GM18867 (cell line): ENCODE data around the gene HIKESHI.
"Not testable (repeated sequence)": the region's sequence is repeated elsewhere in the genome, so short reads cannot be mapped to it uniquely, and the experiment has no call there.

Experiments
- ATAC-seq: cut with Tn5 transposase; IDR thresholded peaks from one replicate; pipeline ENCODE4 v1.9.1; 2021; ENCODE audit warnings: mild to moderate bottlenecking, moderate library complexity; ENCODE audit not compliant: unreplicated experiment

HIKESHI gene

DNA sequence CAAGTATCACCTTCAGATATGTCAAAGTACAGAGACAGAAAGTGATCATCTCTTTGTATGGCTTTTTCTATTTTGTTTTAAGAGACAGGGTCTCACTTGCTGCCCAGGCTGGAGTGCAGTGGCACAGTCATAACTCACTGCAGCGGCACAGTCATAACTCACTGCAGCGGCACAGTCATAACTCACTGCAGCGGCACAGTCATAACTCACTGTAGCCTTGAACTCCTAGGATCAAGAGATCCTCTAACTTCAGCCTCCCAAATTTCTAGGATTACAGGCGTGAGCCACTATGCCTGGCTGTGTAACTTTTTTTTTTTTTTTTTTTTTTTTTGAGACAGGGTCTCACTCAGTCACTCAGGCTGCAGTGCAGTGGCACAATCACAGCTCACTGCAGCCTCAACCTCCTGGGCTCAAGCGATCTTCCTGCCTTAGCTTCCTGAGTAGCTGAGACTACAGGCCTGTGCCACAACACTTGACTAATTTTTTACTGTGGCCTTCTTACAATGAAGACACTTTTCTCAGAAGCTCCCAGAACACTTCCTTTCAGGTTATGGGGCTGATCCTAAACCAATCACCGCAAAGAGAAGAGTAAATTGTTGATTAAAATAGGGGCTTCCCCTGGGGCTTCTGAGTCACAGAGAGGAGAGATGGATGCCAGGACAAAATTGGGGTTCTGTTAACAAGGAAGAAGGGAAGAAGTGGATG lies 9.0 kb upstream of the HIKESHI start:
- peak; percentile 69 for ATAC-seq

DNA sequence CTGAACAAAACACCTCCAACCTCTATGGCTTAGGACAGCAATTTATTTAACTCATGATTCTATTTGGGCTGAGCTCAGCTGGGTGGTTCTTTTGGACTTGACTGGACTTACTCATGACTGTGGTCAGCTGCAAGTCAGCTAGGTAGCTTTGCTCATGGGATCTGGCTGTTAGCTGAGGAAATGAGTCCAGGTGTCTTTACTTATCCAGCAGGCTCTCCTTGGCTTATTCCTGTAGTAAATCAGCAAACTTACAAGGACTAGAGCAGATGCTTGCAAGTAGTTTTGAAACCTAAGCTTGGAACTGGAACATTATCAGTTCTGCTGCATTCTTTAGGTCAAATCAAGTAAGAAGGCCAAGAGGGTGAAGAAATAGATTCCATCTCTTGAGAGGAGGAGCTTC lies 8.0 kb upstream of the HIKESHI start:
- ATAC-seq, result no peak

DNA sequence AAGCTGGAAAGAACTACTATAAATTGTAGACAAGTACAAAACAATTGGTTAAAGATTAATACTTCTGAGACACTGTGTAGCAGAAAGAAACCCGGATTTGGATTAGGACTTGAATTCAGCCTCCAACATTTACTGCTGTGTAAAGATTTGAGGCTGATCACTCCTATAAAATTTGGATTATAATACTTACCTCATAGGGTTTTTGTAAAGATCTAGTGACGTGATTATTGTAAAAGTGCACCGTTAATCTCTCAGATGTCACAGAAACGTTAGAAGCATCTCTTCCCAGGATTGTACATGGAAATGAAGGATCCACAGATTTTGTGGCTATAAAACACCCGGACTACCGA lies 323 bp upstream of the HIKESHI start:
- no peak for ATAC-seq

DNA sequence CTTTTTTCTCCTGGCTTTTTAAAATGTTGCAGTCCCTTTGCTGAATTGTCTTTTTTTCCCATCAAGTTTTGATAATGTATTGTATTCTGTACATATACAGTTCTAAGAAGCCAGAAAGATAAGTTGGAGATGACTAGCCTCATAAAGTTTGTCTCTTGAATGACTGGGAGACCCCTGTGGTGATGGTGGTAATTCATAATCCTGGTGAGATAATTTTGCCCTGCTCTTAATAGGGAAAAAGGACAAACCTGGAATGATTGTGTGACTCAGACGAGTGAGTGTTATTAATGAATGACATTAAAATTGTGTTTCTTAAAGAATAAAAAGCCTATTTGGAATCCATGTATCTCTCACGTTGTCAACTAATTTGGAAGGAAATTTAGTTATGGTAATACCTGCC lies 1.2 kb downstream of the HIKESHI start:
- no peak for ATAC-seq

DNA sequence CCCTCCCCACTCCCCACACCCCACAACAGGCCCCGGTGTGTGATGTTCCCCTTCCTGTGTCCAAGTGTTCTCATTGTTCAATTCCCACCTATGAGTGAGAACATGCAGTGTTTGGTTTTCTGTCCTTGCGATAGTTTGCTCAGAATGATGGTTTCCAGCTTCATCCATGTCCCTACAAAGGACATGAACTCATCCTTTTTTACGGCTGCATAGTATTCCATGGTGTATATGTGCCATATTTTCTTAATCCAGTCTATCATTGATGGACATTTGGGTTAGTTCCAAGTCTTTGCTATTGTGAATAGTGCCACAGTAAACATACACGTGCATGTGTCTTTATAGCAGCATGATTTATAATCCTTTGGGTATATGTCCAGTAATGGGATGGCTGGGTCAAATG lies 6.7 kb downstream of the HIKESHI start:
- ATAC-seq, result not testable (repeated sequence)

DNA sequence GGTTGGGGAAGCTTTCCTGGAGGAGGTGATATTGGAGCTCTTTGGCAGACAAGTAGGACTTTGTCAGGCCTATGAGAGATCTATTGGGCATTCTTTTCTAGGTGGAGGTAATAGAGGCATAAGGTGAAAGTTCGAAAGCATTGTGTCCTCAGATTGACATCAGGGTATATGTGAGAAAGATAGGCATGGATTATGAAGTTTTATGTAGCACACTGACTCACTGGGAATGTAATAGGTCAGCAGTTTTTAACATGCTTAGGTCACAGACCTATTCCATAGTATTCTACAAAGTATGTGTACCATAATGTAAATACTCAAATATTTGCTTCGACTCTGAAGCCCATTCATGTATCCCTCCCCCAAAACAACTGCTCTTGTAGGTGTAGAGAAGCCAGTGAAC lies 11.8 kb downstream of the HIKESHI start:
- no peak for ATAC-seq

DNA sequence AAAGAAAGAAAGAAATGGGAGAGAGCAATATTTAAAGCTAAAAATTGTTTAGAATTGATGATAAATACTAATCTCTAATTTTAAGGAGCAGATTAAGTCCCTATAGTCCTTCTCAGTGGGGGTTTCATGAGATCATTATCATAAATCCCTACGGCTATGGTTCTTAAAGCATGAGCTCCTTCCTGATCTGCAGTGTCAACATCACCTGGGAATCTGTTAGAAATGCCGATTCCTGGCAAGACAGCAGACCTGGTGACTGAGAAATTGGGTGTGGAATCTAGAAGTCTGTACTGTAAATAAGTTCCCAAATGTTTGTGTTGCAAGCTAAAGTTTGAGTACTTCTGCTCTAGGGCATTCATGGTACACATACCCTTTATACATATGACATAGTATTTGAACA lies 12.6 kb downstream of the HIKESHI start:
- no peak for ATAC-seq

DNA sequence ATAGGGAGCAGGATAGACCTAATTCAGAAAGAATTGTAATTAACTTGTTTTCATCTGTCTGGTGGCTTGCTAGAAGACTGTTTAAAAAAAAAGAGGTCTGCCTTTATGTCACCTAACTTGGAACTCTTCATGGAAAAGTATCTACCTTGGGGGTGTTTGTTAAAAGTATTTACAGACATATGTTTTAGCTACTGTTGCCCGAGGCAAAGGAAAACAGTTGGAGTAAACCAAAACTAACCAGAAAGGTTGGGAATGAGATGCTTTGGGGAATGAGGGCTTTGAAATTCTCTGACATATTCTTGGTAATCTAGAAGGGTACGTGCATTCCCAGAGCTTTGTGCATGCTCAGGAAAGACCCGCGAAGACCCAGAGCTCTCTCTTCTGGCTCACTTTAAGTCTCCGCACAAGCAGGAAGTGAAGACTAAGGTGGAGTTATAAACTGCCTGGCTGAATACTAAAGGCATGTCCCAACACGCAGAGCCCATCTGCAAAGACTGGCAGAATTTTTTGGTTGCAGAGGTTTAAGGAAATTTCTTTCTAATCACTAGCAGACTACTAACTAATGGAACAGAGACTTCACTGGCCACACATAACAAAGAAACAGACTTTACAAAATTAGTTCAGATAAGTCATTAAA lies 33.2 kb downstream of the HIKESHI start:
- ATAC-seq, result no peak

DNA sequence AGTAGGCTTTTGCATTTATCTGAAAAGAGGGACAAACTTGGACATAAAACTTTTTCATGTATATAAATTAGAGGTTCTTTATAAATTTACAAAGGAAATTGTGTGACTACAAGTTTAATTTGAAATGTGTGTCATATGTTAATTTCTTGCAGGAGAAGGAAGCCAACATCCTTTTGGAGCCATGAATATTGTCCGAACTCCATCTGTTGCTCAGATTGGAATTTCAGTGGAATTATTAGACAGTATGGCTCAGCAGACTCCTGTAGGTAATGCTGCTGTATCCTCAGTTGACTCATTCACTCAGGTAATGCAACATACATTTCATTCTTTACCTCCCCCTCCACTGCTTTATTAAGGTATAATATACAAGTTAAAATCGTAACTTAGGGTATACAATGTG lies 35.2 kb downstream of the HIKESHI start:
- ATAC-seq, result no peak

DNA sequence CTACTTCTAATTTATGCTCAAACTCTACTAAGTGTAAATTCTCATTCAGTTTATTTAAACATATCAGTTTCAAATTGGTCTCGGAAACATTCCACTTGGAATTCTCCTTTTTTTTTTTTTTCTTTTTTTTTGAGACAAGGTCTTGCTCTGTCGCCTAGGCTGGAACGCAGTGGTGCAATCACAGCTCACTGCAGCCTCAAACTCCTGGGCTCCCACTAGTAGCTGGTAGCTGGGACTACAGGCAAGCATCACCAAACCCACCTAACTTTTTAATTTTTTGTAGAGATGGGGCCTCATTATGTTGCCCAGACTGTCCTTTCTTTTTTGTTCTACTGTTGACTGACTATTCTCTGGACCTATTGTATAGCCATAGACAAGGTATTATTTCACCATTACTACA lies 39.3 kb downstream of the HIKESHI start:
- no peak for ATAC-seq

DNA sequence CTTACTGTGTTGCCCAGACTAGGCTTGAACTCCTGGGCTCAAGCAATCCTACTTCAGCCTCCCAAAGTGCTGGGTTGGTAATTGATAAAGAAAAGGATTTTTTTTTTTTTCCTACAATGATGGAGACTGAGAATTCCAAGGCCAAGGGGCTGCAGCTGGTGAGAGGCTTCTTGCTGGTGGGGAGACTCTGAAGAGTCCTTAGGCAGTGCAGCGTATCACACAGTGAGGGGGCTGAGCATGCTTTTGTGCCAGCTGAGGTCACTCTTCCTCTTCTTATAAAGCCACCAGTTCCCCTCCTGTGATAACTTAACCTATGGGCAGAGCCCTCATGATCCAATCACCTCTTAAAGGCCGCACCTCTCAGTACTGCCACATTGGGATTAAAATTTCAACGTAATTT lies 44.5 kb downstream of the HIKESHI start:
- no peak for ATAC-seq

DNA sequence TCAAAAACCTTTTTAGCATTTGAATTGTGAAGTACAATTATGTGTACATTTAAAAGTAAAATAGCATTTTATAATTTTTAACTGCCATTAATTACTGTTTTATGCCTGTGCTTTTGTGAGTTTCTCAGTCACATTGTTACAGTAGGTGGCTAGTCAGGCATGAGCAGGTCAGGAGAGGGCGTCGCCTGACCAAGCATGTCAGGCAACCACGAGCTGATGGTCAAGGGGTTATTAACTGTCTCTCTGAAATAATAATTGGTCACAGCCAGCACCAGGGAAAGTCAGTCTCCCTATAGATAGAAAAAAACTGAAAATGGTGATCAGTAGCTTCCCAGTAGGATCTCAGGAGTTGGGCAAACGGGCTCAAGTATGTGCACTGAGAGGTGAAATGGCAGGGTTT lies 53.2 kb downstream of the HIKESHI start:
- ATAC-seq, result no peak

DNA sequence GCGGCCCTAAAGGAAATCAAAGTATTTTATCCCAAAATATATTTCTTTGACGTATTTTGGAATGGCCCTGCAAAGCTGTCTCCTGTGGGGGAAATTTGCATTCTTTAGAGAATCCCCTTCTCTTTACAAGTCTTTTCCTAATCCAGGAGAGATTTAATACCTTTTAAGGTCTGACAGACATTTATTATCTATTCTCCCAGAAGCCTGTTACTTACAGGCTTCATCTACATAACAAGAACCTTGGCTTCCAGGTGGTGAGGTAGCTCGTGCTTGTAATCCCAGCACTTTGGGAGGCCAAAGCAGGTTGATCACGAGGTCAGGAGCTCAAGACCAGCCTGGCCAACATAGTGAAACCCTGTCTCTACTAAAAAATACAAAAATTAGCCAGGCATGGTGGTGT lies 55.4 kb downstream of the HIKESHI start:
- not testable (repeated sequence) for ATAC-seq

DNA sequence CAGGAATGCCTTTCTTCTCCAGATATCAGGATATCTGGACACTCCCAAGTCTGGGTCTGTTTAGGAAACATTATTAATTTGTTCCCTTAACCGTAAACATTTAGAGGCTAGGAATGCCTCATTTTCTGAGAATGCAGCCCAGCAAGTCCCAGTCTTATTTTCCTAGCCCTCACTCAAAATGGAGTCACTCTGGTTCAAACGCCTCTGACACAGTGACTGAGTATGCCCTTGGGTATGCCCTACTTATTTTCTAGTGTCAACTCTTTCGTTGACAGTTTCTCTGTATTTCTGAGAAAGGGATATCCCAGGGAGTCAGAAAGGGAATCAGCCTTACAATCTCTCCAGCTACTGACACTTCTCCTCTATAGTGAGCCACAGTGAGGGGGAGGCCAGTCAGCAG lies 56.7 kb downstream of the HIKESHI start:
- no peak for ATAC-seq

DNA sequence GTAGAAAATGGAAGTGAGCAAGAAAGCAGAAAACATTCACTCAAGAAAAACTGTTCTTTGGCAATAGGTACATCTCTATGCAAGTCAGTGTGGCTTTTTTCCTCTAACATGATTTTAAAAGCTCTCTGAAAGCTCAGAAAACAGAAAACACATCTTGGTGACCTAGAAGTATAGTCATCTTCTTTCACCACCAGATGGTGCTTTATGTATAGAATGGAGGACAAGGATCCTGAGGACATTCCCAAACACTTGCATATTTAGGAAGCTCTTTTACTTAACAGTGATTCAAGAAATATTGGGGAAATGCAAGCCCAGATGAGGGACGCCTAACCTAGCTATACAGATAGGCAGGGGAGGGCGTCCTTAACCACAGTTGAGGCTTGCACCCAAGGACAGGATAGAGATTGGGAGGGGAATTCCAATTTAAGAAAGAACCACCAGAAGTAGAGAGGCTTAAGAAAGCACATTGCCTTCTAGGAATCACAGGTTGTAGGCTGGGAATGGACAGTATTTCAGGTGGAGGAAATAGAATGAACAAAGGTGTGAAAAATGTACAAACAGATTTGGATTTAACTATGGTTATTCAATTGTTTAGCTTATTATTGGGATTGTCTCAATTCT lies 58.8 kb downstream of the HIKESHI start:
- ATAC-seq, result no peak

DNA sequence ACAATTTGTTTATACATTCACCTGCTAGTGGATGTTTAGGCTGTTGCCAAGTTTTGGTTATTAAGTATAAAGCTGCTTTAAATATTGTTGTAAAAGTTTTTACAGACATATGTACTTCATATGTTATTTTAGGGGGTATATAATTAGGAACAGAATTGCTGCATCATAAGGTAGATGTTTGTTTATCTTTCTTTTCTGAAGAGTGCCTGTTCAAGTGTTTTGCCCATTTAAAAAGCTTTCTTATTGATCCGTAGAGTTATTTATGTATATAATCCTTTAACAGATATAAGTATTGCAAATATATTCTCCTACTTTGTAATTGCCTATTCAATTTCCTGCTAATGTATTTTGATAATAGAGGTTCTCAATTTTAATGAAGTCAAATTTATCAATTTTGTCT lies 61.4 kb downstream of the HIKESHI start:
- ATAC-seq, result no peak

DNA sequence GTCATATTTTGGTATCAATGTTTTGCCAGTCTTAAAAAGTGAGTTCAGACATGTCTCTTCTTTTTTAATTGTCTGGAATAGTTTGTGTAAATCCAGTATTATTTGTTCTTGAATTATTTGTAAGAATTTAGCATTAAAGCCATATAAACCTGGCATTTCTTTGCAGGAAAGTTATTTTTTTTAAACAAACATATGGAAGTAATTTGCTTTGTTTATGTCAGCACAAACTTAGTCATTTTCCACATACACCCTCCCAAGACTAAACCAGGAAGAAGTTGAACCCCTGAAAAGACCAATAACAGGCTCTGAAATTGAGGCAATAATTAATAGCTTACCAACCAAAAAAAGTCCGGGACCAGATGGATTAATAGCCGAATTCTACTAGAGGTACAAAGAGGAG lies 63.5 kb downstream of the HIKESHI start:
- no peak for ATAC-seq

DNA sequence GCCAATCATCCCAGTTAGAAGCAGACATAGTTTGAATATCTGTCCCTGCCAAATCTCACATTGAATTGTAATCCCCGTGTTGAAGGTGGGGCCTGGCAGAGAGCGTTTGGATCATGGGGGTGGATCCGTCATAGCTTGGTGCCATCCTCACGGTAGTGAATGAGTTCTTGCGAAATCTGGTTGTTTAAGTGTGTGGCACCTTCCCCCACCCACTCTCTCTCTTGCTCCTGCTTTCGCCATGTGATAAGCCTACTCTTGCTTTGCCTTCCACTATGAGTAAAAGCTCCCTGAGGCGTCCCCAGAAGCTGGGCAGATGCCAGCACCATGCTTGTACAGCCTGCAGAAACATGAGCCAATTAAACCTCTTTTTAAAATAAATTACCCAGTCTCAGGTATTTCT lies 67.6 kb downstream of the HIKESHI start:
- ATAC-seq, result no peak

DNA sequence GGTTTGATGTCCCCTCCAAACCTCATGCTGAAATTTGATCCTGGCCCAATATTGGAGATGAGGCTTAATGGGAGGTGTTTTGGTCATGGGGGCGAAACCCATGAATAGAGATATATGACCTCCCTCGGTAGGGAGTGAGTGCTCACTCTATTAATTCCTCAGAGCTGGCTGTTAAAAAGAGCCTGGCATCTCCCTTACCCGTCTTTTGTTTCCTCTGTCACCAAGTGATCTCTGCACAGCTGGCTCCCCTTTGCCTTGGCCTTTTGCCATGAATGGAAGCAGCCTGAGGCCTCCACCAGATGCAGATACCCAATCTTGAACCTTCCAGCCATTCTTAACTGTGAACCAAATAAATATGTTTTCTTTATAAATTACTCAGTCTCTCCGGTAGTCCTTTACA lies 68.1 kb downstream of the HIKESHI start:
- ATAC-seq, result no peak

DNA sequence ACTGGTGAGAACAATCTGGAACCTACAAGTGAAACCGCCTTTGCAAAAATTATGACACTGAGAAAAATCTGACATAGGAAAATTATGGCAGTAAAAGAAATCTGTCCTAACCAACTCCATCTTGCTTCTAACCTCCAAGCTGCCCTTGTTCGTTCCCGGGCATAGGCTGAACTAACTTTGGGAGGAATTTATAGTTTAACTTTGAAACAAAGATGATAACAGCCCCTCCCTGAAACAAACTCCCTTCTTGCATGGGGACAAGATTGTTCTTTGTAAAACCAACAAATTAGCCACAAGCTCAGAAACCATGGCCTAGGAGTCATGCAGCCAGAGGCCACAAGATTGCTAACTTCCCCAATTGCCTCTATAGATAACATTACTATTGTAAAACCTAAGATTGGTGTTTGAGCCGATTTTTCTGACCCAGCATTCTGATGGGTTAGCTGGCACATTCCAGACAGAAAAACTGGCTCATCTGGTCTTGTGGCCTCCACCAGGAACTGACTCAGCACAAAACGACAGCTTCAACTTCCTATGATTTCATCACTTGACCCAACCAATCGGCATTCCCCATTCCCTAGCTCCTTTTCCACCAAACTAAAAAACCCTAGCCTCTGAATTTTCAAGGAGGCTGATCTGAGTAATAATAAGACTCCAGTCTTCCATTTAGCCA lies 69.0 kb downstream of the HIKESHI start:
- ATAC-seq, result no peak

DNA sequence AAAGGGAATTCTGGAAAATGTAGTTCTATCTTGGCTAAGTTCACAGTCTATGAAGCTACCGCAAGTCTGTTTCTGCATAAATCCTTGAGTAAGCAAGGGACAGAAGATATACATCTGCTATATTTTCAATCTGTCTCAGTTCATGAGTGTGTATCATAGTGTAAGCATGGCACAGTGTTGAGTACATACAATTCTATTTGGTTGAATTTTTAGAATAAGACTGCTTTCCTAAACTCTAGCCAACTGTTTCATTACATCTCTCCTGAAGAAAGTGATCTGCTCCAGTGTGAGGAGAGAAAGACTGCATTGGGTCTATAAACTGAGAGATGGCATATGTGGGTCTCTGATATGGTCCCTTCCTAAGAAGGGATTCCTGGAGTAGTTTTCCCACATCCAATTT lies 70.0 kb downstream of the HIKESHI start:
- ATAC-seq, result no peak

DNA sequence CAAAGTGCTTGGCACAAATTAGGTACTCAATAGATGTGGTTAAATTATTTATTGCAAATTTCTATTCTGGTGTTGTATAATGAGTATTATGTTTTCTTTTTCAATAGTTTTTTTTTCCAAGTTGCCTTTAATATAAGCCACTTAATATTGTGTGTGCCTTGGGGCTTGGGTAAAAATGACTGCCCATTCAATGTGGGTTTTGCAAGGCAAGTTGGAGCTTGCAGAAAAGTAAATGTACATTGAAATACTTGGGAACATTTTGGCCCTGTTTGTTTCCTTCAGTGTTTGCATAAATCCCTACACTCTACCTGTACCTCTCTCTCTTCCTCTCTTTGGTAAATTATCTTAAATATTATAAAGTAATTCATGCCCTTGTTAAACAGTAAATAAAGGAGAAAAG lies 70.5 kb downstream of the HIKESHI start:
- ATAC-seq, result no peak
